ENCODE data around the gene SLC16A2.

DNA sequence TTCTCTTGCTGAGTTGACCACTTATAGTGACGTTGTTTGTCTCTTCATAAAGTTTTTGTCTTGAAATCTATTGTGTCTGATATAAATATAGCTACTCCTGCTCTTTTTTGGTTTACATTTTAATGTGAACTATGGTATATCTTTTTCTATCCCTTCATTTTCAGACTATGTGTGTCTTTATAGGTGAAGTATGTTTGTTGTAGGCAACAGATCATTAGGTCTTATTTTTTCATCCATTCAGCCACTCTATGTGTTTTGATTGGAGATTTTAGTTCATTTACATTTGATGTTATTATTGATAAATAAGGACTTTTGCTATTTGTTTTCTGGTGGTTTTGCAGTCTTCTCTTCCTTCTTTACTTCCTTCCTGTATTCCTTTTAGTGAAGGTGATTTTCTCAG lies 44.0 kb upstream of the SLC16A2 start:
- TF ChIP-seq, protein P1, sequence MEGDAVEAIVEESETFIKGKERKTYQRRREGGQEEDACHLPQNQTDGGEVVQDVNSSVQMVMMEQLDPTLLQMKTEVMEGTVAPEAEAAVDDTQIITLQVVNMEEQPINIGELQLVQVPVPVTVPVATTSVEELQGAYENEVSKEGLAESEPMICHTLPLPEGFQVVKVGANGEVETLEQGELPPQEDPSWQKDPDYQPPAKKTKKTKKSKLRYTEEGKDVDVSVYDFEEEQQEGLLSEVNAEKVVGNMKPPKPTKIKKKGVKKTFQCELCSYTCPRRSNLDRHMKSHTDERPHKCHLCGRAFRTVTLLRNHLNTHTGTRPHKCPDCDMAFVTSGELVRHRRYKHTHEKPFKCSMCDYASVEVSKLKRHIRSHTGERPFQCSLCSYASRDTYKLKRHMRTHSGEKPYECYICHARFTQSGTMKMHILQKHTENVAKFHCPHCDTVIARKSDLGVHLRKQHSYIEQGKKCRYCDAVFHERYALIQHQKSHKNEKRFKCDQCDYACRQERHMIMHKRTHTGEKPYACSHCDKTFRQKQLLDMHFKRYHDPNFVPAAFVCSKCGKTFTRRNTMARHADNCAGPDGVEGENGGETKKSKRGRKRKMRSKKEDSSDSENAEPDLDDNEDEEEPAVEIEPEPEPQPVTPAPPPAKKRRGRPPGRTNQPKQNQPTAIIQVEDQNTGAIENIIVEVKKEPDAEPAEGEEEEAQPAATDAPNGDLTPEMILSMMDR (conservative IDR thresholded peaks at IDR 0.05; ENCODE audit: low read depth, low read length), result no peak
- no peak for TF ChIP-seq EZH2 (IDR thresholded peaks at IDR 0.05; ENCODE audit: borderline replicate concordance, low read depth, low read length, poor library complexity, severe bottlenecking)
